Erythroblast (primary cell): ENCODE measurements around the gene GFRA1.

Experiments used
- GATA1 ChIP-seq: IDR thresholded peaks from 2 replicates; pipeline ENCODE4 v1.6.1; 2011; ENCODE audit warnings: low read depth, mild to moderate bottlenecking, control low read depth, low read length, moderate library complexity
- POLR2A ChIP-seq: IDR thresholded peaks from 2 replicates; pipeline ENCODE4 v1.6.1; 2011; ENCODE audit warnings: mild to moderate bottlenecking, low read length

DNA sequence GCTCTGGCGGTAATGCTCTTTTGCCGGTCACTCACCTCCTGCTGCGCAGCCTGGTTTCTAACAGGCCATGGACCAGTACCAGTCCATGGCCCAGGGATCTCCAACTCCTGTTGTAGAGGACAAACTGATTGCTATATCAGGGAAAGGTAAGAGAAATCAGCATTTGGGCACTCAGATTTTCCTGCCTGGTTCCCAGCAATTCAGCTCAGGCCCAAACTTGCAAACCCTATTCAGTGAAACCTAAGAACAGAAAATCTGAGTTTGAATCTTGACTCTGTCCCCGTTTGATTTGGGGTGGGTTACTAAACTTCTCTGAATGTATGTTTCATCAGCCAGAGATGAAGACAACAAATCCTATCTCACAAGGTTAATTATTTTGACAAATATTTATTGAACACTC is 77.4 kb downstream of the GFRA1 start:
- no peak for TF ChIP-seq POLR2A
- no peak for TF ChIP-seq GATA1
